HEK293 (cell line): Measurements from ENCODE around the gene ESPL1.

ENCODE experiments used
- HIC1 ChIP-seq: fragments of 450-650 bp; formaldehyde crosslinking; IDR thresholded peaks from 2 replicates; pipeline ENCODE4 v1.5.1; 2016; ENCODE audit warnings: missing biosample characterization, missing genetic modification characterization
- PRDM1 ChIP-seq: fragments of 450-650 bp; formaldehyde crosslinking; IDR thresholded peaks from 2 replicates; pipeline ENCODE4; 2016; ENCODE audit warnings: missing biosample characterization, missing genetic modification characterization
- PRDM10 ChIP-seq: fragments of 450-650 bp; formaldehyde crosslinking; IDR thresholded peaks from 2 replicates; pipeline ENCODE4 v1.5.1; 2016; ENCODE audit warnings: missing biosample characterization, missing genetic modification characterization
- WT1 ChIP-seq: fragments of 450-650 bp; formaldehyde crosslinking; IDR thresholded peaks from 2 replicates; pipeline ENCODE4 v1.5.1; 2016; ENCODE audit warnings: missing biosample characterization, missing genetic modification characterization
- ZBTB10 ChIP-seq: fragments of 450-650 bp; formaldehyde crosslinking; IDR thresholded peaks from 2 replicates; pipeline ENCODE4 v1.5.1; 2016; ENCODE audit warnings: missing biosample characterization, missing genetic modification characterization
- ZBTB11 ChIP-seq: fragments of 450-650 bp; formaldehyde crosslinking; conservative IDR thresholded peaks from 2 replicates; pipeline ENCODE4 v1.5.1; 2016; ENCODE audit warnings: low read depth, missing biosample characterization, missing genetic modification characterization
- ZNF335 ChIP-seq: fragments of 450-650 bp; formaldehyde crosslinking; conservative IDR thresholded peaks from 2 replicates; pipeline ENCODE4 v1.5.1; 2016; ENCODE audit warnings: missing biosample characterization, missing genetic modification characterization
- ZNF366 ChIP-seq: fragments of 450-650 bp; formaldehyde crosslinking; conservative IDR thresholded peaks from 2 replicates; pipeline ENCODE4 v1.5.1; 2016; ENCODE audit warnings: missing biosample characterization, missing genetic modification characterization
- ZNF518A ChIP-seq: fragments of 450-650 bp; formaldehyde crosslinking; conservative IDR thresholded peaks from 2 replicates; pipeline ENCODE4 v1.5.1; 2016; ENCODE audit warnings: low read depth, missing biosample characterization, missing genetic modification characterization
- ZNF600 ChIP-seq: fragments of 450-650 bp; formaldehyde crosslinking; IDR thresholded peaks from 2 replicates; pipeline ENCODE4 v1.5.1; 2016; ENCODE audit warnings: missing biosample characterization, missing genetic modification characterization

The ESPL1 gene

GRCh38 chr12:53222170-53222721 is 45.9 kb upstream of the ESPL1 start (continued):
- TF ChIP-seq ZBTB10 (tag by site-specific recombination) (peak; percentile 72), WT1 (tag by site-specific recombination) (0 out of 2 replicates have a peak, but pooled peaks have one; percentile 11), ZNF600 (tag by site-specific recombination) (peak; percentile 13; the same call in 1 of the 2 replicates), HIC1 (tag by site-specific recombination) (0 out of 2 replicates have a peak, but pooled peaks have one; percentile 15), PRDM1 (tag by site-specific recombination) (peak; percentile 100), ZNF518A (tag by site-specific recombination) (no peak), ZNF335 (tag by site-specific recombination) (peak; percentile 56), ZBTB11 (tag by site-specific recombination) (no peak), ZNF366 (tag by site-specific recombination) (peak; percentile 95), PRDM10 (peak; percentile 95)
